Measurements from ENCODE around the gene EPB41L1.

GRCh38 chr20:36147690-36148089 is 6.8 kb upstream of the EPB41L1 start:
- TF ChIP-seq CTCF (optimal IDR thresholded peaks at IDR 0.05 in 1 of 3, IDR thresholded peaks at IDR 0.05 in 1 of 3, conservative IDR thresholded peaks at IDR 0.05 in 1 of 3; ENCODE audit: extremely low read depth in 1 of 3, insufficient read depth in 2 of 3, low read length in 3 of 3) (no peak), EZH2 (IDR thresholded peaks at IDR 0.05; ENCODE audit: low read length) (no peak)
